Smooth muscle cell (in vitro differentiated cells): ENCODE measurements around the gene SIM2. TPM values are rescaled to one million over a fixed set of nuclear protein-coding genes. Genes with fewer than 3 reads are reported as not detected.

Source experiments
- DNase-seq: peaks from one replicate; lab custom pipeline; 2025; ENCODE audit not compliant: unreplicated experiment; lab: John Stamatoyannopoulos, UW
- H2AFZ ChIP-seq: fragments of 200-600 bp; sonication (generic); 2 replicates; pipeline ENCODE4 v1.6.0; 2016; ENCODE audit warnings: antibody characterized with exemption, low read depth, mild to moderate bottlenecking
- H3F3A ChIP-seq: fragments of 200-600 bp; sonication (generic); 2 replicates; pipeline ENCODE4 v1.6.0; 2017; ENCODE audit warnings: antibody characterized with exemption, low read depth
- H3K27ac ChIP-seq: fragments of 200-600 bp; sonication (generic); 2 replicates; pipeline ENCODE4 v1.5.1; 2016; ENCODE audit warnings: low read depth, mild to moderate bottlenecking
- H3K27me3 ChIP-seq: fragments of 200-600 bp; sonication (generic); 2 replicates; pipeline ENCODE4 v1.6.1; 2016; ENCODE audit warnings: low read depth, mild to moderate bottlenecking
- H3K36me3 ChIP-seq: fragments of 200-600 bp; sonication (generic); 2 replicates; pipeline ENCODE4 v1.5.1; 2016; ENCODE audit warnings: low read depth
- H3K4me1 ChIP-seq: fragments of 200-600 bp; sonication (generic); 2 replicates; pipeline ENCODE4 v1.5.1; 2016; ENCODE audit warnings: low read depth
- H3K4me2 ChIP-seq: fragments of 200-600 bp; sonication (generic); 2 replicates; pipeline ENCODE4 v1.6.0; 2016; ENCODE audit warnings: mild to moderate bottlenecking
- H3K4me3 ChIP-seq: fragments of 200-600 bp; sonication (generic); 2 replicates; pipeline ENCODE4 v1.5.1; 2016; ENCODE audit warnings: mild to moderate bottlenecking
- H3K79me2 ChIP-seq: fragments of 200-600 bp; sonication (generic); 2 replicates; pipeline ENCODE4 v1.6.0; 2016; ENCODE audit warnings: low read depth, mild to moderate bottlenecking
- H3K9ac ChIP-seq: fragments of 200-600 bp; sonication (generic); 2 replicates; pipeline ENCODE4 v1.6.0; 2016; ENCODE audit warnings: low read depth
- H3K9me3 ChIP-seq: fragments of 200-600 bp; sonication (generic); replicated peaks from 2 replicates; pipeline ENCODE4 v1.5.1; 2016; ENCODE audit warnings: low read depth
- H4K20me1 ChIP-seq: fragments of 200-600 bp; sonication (generic); 2 replicates; pipeline ENCODE4 v1.6.0; 2016; ENCODE audit warnings: low read depth
- WGBS: methylation state at CpG from one replicate; pipeline ENCODE4 v1.1.7; 2016; ENCODE audit warnings: low lambda C conversion rate; 5-methylcytosine and 5-hydroxymethylcytosine counted together
- polyA plus RNA-seq: library from polyadenylated mRNA; unstranded; fragments of >200 nt; fragmentation: Nextera tagmentation; extraction: Ambion mirVana; gene quantifications from 2 replicates; pipeline ENCODE4 v1.2.1, GENCODE V29; 2016
- total RNA-seq: library from RNA; depleted of rRNA; stranded (reverse); fragments of >200 nt; gene quantifications from 2 replicates; pipeline ENCODE4 v1.2.3, GENCODE V29; 2014
- TF ChIP-seq, protein P1 (sequence below): fragments of 200-600 bp; sonication (generic); IDR thresholded peaks from 2 replicates; pipeline ENCODE4 v1.5.1; 2017; ENCODE audit warnings: borderline replicate concordance, mild to moderate bottlenecking, antibody characterized with exemption; ENCODE audit not compliant: insufficient read depth, poor library complexity, severe bottlenecking

The SIM2 gene
- total and polyA plus RNA-seq, 2 experiments from 2014 or later = 0.25 TPM; not detected in 1

DNA sequence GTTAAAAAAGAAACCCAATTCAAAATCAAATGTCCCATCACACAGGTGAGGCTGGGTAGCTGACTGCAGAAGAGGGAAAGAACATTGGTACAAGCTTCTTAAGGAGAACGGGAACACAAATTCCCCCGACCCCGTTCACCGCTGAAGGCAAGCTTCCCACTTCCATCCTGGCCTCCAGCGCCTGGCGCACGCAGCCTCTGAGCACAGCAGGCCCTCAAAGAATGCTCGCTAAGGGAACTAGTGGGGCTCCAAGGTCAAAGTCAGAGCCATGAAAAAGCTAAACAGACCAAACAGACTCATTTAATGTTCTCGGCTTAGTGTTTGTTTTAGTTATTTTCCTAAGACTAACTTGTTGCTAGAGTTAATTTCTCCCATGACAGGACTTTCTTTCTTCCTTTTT lies 63.7 kb downstream of the SIM2 start:
- Histone ChIP-seq H3F3A (no peaks in the 10 kb centered on the region), H3K9ac (no peak overlapping the region), H3K4me1 (peaks cover 2% of the 10 kb centered on the region), H3K4me3 (no peak overlapping the region), H3K4me2 (no peak overlapping the region), H3K27me3 (no peaks in the 10 kb centered on the region), H3K79me2 (no peaks in the 10 kb centered on the region), H3K9me3 (no peaks in the 10 kb centered on the region), H2AFZ (no peak overlapping the region), H3K36me3 (no peaks in the 10 kb centered on the region), H3K27ac (no peak overlapping the region), H4K20me1 (no peaks in the 10 kb centered on the region)
- TF ChIP-seq, protein P1, sequence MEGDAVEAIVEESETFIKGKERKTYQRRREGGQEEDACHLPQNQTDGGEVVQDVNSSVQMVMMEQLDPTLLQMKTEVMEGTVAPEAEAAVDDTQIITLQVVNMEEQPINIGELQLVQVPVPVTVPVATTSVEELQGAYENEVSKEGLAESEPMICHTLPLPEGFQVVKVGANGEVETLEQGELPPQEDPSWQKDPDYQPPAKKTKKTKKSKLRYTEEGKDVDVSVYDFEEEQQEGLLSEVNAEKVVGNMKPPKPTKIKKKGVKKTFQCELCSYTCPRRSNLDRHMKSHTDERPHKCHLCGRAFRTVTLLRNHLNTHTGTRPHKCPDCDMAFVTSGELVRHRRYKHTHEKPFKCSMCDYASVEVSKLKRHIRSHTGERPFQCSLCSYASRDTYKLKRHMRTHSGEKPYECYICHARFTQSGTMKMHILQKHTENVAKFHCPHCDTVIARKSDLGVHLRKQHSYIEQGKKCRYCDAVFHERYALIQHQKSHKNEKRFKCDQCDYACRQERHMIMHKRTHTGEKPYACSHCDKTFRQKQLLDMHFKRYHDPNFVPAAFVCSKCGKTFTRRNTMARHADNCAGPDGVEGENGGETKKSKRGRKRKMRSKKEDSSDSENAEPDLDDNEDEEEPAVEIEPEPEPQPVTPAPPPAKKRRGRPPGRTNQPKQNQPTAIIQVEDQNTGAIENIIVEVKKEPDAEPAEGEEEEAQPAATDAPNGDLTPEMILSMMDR = no peak
- no peak for DNase-seq
- 88% methylated on average over 9 of the region's 9 CpGs for WGBS

DNA sequence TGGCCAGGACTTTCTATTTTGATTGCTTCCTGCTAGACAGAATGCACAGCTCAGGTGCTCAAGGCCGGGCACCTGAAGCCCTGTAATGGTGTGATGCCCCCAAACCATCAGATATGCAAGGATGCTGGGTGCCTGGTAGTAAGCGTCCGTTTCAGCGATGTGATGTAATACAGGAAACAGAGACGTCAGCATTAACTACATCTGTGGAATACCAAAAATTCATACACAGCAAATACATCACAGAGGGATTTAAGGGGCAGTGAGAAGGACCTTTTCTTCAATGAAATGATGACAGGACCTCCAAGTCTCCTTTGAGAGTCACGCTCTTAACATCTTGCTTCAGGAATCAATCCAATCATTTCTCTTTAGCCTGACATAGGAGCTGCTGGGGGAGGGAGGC lies 64.4 kb downstream of the SIM2 start:
- no peaks in the 10 kb centered on the region for H3K9me3 ChIP-seq
- TF ChIP-seq, protein P1 = no peak
- no peaks in the 10 kb centered on the region for H3K27me3 ChIP-seq
- H3F3A ChIP-seq = no peaks in the 10 kb centered on the region
- peaks cover 1% of the 10 kb centered on the region for H3K4me1 ChIP-seq
- H2AFZ ChIP-seq = no peak overlapping the region
- WGBS = 86% methylated on average over 6 of the region's 6 CpGs
- H3K4me3 ChIP-seq = no peak overlapping the region
- H3K79me2 ChIP-seq = no peaks in the 10 kb centered on the region
- H3K9ac ChIP-seq = no peak overlapping the region
- no peak overlapping the region for H3K4me2 ChIP-seq
- no peak overlapping the region for H3K27ac ChIP-seq
- no peaks in the 10 kb centered on the region for H4K20me1 ChIP-seq
- no peaks in the 10 kb centered on the region for H3K36me3 ChIP-seq
- DNase-seq = no peak

DNA sequence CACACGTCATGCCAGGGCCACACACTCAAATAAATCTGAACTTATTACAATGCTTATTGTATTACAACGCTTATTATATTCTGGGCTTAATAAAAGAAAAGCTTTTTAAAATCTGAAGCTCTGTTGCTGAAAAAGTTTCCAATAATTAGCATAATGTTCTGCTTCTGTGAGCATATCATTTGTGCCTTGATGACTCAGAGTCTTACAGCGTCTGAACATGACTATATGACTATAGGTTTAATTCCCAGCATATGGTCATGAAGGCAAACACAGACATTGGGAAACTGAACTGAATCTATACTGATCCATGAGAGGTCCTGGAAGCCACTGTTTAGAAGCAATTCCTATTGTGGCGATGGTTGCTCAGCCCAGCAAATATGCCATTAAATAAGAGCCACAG lies 66.3 kb downstream of the SIM2 start:
- H3K9me3 ChIP-seq = no peaks in the 10 kb centered on the region
- TF ChIP-seq, protein P1 = no peak
- no peak for DNase-seq
- H3K79me2 ChIP-seq = no peaks in the 10 kb centered on the region
- WGBS = 74% methylated on average over 4 of the region's 4 CpGs
- no peak overlapping the region for H3K9ac ChIP-seq
- H3K4me2 ChIP-seq = no peak overlapping the region
- no peak overlapping the region for H3K4me3 ChIP-seq
- peaks cover 14% of the 10 kb centered on the region for H3K4me1 ChIP-seq
- H3K27me3 ChIP-seq = no peaks in the 10 kb centered on the region
- H3F3A ChIP-seq = no peaks in the 10 kb centered on the region
- H2AFZ ChIP-seq = no peak overlapping the region
- H4K20me1 ChIP-seq = no peaks in the 10 kb centered on the region
- H3K36me3 ChIP-seq = no peaks in the 10 kb centered on the region
- no peak overlapping the region for H3K27ac ChIP-seq

DNA sequence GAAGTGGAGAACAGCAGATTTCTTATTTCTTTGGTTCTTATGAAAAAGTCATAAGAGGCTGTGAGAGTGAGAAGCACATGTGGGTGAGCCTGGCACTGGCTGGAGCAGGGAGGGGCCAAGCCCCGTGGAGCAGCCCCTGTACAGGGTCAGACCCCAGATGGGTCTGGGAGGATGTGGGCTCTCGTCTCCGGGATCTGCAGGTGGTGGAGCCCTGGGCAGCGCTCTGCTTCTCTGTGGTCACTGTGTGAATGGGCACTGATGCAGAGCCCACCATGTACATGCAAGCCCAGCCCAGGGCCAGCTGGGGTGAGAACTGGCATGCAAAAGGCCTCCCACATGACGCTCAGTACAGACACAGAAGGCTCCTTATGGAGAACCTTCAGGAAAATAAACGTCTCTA lies 67.6 kb downstream of the SIM2 start:
- Histone ChIP-seq H3F3A (no peaks in the 10 kb centered on the region), H3K9me3 (no peaks in the 10 kb centered on the region), H3K9ac (no peak overlapping the region), H3K36me3 (no peaks in the 10 kb centered on the region), H3K4me1 (peaks cover 14% of the 10 kb centered on the region), H3K4me2 (no peak overlapping the region), H3K79me2 (no peaks in the 10 kb centered on the region), H2AFZ (no peak overlapping the region), H3K27ac (no peak overlapping the region), H4K20me1 (peaks cover 5% of the 10 kb centered on the region), H3K4me3 (no peak overlapping the region), H3K27me3 (no peaks in the 10 kb centered on the region)
- TF ChIP-seq, protein P1 = no peak
- DNase-seq = no peak
- 96% methylated on average over 6 of the region's 6 CpGs for WGBS
